Tibial nerve (tissue), 4 donors: Measurements from ENCODE around the gene LPIN1. TPM values are rescaled to one million over a fixed set of nuclear protein-coding genes. Genes with fewer than 3 reads are reported as not detected.
"Not testable (repeated sequence)": the region's sequence is repeated elsewhere in the genome, so short reads cannot be mapped to it uniquely, and the experiment has no call there.

Experiments used
- DNase-seq, 2 donors: peaks; one replicate each; pipeline ENCODE4 v3.0.0-alpha.2; 2019; ENCODE audit warnings: low spot score in 2 of 2
- H3K27ac ChIP-seq, 4 donors: fragments of 200-600 bp; sonication (generic) in 3 of 4; one replicate each; pipeline ENCODE4 v1.5.1; 2017 to 2019; ENCODE audit warnings: mild to moderate bottlenecking in 1 of 4
- H3K27me3 ChIP-seq, 2 donors: fragments of 200-600 bp; sonication (generic) in 1 of 2; one replicate each; pipeline versions ENCODE4 v1.5.1 to v1.6.0; 2017 to 2019
- H3K36me3 ChIP-seq, 3 donors: fragments of 200-600 bp; sonication (generic); one replicate each; pipeline ENCODE4 v1.5.1; 2018 to 2019
- H3K4me1 ChIP-seq, 4 donors: fragments of 200-600 bp; sonication (generic) in 3 of 4; one replicate each; pipeline ENCODE4 v1.5.1; 2017 to 2019
- H3K4me3 ChIP-seq, 4 donors: fragments of 200-600 bp; sonication (generic) in 3 of 4; one replicate each; pipeline ENCODE4 v1.5.1; 2017 to 2019; ENCODE audit warnings: mild to moderate bottlenecking in 1 of 4, moderate library complexity in 1 of 4
- H3K9me3 ChIP-seq, 4 donors: fragments of 200-600 bp; sonication (generic) in 3 of 4; one replicate each; pipeline ENCODE4 v1.5.1; 2017 to 2019
- CTCF ChIP-seq, 5 experiments: fragments of 200-600 bp in 3 of 5; fragments of 450-650 bp in 2 of 5; sonication (generic) in 3 of 5; IDR thresholded peaks; one replicate each; pipeline ENCODE4 v1.5.1; 2016 to 2019; ENCODE audit warnings: antibody characterized with exemption in 5 of 5, mild to moderate bottlenecking in 3 of 5, moderate library complexity in 2 of 5
- EP300 ChIP-seq, 2 donors: sonication (generic); formaldehyde crosslinking; IDR thresholded peaks; one replicate each; pipeline ENCODE4 v1.6.1; 2017; ENCODE audit warnings: antibody characterized with exemption in 2 of 2, mild to moderate bottlenecking in 1 of 2
- POLR2A ChIP-seq, 2 donors: fragments of 450-650 bp; IDR thresholded peaks; one replicate each; pipeline ENCODE4 v1.6.1; 2017; ENCODE audit warnings: antibody characterized with exemption in 2 of 2, mild to moderate bottlenecking in 2 of 2, moderate library complexity in 2 of 2
- WGBS, 2 donors: methylation state at CpG; one replicate each; pipeline ENCODE4 v1.1.5; 2018; 5-methylcytosine and 5-hydroxymethylcytosine counted together
- total RNA-seq, 4 donors: library from RNA; depleted of rRNA; stranded (reverse); fragments of >200 nt; gene quantifications; one replicate each; pipeline ENCODE4 v1.1.0, GENCODE V29; 2016

Gene LPIN1
- total RNA-seq, 4 donors from 2014 or later: 170 to 202 (median 172) TPM

- Histone ChIP-seq H3K27me3 (no peaks in the 10 kb centered on the region), H3K4me3 (no peak overlapping the region), H3K9me3 (peaks cover 0 to 8% (median 0%) of the 10 kb centered on the region in 4 donors), H3K4me1 (no peaks in the 10 kb centered on the region), H3K27ac (no peak overlapping the region), H3K36me3 (no peaks in the 10 kb centered on the region)
- TF ChIP-seq CTCF (IDR thresholded peaks at IDR 0.05): no peak
- no peak for TF ChIP-seq EP300 (IDR thresholded peaks at IDR 0.05)
- TF ChIP-seq POLR2A (IDR thresholded peaks at IDR 0.05): no peak
- DNase-seq: no peak
- WGBS, 2 donors: 88 to 93% methylated on average over 7 of the region's 7 CpGs
Measured at GRCh38 chr2:11836647-11837219, 90.3 kb downstream of the LPIN1 start.

GRCh38 chr2:11837875-11838734, 91.7 kb downstream of the LPIN1 start:
- H3K36me3 ChIP-seq: no peaks in the 10 kb centered on the region
- no peak overlapping the region for H3K27ac ChIP-seq
- H3K27me3 ChIP-seq: no peaks in the 10 kb centered on the region
- 83 to 90% methylated on average over 7 to 10 of the region's 10 CpGs for WGBS, 2 donors
- H3K4me1 ChIP-seq: no peaks in the 10 kb centered on the region
- no peak overlapping the region for H3K4me3 ChIP-seq
- H3K9me3 ChIP-seq: peaks cover 0 to 8% (median 0%) of the 10 kb centered on the region in 4 donors
- no peak for DNase-seq
- no peak for TF ChIP-seq POLR2A (IDR thresholded peaks at IDR 0.05)

GRCh38 chr2:11839916-11840315, 93.5 kb downstream of the LPIN1 start:
- H3K27me3 ChIP-seq: no peaks in the 10 kb centered on the region
- H3K36me3 ChIP-seq: no peaks in the 10 kb centered on the region
- WGBS, 2 donors: 48 to 57% methylated on average over 4 of the region's 4 CpGs
- H3K27ac ChIP-seq: no peak overlapping the region
- no peaks in the 10 kb centered on the region for H3K9me3 ChIP-seq
- H3K4me1 ChIP-seq: no peaks in the 10 kb centered on the region
- H3K4me3 ChIP-seq: no peak overlapping the region
- TF ChIP-seq POLR2A (IDR thresholded peaks at IDR 0.05) (no peak), EP300 (IDR thresholded peaks at IDR 0.05) (no peak), CTCF (IDR thresholded peaks at IDR 0.05) (no peak)
- no peak for DNase-seq

GRCh38 chr2:11842336-11842735, 95.9 kb downstream of the LPIN1 start:
- WGBS, 2 donors: 35 to 41% methylated on average over 2 of the region's 2 CpGs
- no peak for TF ChIP-seq POLR2A (IDR thresholded peaks at IDR 0.05)
- no peak for TF ChIP-seq EP300 (IDR thresholded peaks at IDR 0.05)

GRCh38 chr2:11844798-11845197, 98.4 kb downstream of the LPIN1 start:
- H3K36me3 ChIP-seq, DNase-seq, H3K4me1 ChIP-seq, H3K9me3 ChIP-seq, H3K4me3 ChIP-seq, H3K27me3 ChIP-seq, H3K27ac ChIP-seq: not testable (repeated sequence)
- WGBS, 2 donors: 100% methylated on average over 1 of the region's 1 CpG

More at GRCh38 chr2:11842336-11842735, 95.9 kb downstream of the LPIN1 start:
- H3K4me1 ChIP-seq: no peaks in the 10 kb centered on the region
- DNase-seq: no peak
- no peaks in the 10 kb centered on the region for H3K27me3 ChIP-seq
- no peak overlapping the region for H3K27ac ChIP-seq
- H3K9me3 ChIP-seq: peaks cover 0 to under 1% (median 0%) of the 10 kb centered on the region in 4 donors
- H3K4me3 ChIP-seq: no peak overlapping the region
- no peaks in the 10 kb centered on the region for H3K36me3 ChIP-seq

GRCh38 chr2:11847935-11848334, 101.5 kb downstream of the LPIN1 start:
- 92 to 94% methylated on average over 2 of the region's 2 CpGs for WGBS, 2 donors
- not testable (repeated sequence) for DNase-seq, H3K36me3 ChIP-seq, H3K9me3 ChIP-seq, H3K4me1 ChIP-seq, H3K27ac ChIP-seq, H3K27me3 ChIP-seq, H3K4me3 ChIP-seq

GRCh38 chr2:11850082-11850481, 103.7 kb downstream of the LPIN1 start:
- 75 to 87% methylated on average over 14 to 16 of the region's 17 CpGs for WGBS, 2 donors
- Histone ChIP-seq H3K4me3 (no peak overlapping the region), H3K4me1 (no peaks in the 10 kb centered on the region), H3K9me3 (peaks cover 0 to 5% (median 0%) of the 10 kb centered on the region in 4 donors), H3K27ac (no peak overlapping the region), H3K36me3 (no peaks in the 10 kb centered on the region), H3K27me3 (no peaks in the 10 kb centered on the region)
- DNase-seq: no peak
- TF ChIP-seq POLR2A (IDR thresholded peaks at IDR 0.05) (no peak), EP300 (IDR thresholded peaks at IDR 0.05) (no peak), CTCF (IDR thresholded peaks at IDR 0.05) (no peak)
